Renal cortex interstitium (tissue), 11 donors: ENCODE measurements around the gene MFAP5. TPM values are rescaled to one million over a fixed set of nuclear protein-coding genes. Genes with fewer than 3 reads are reported as not detected.

Experiments used
- DNase-seq, 11 donors: peaks; one replicate each; pipeline ENCODE4 v3.0.0-alpha.2; 2013; ENCODE audit warnings: low read depth in 9 of 11, low spot score in 4 of 11; ENCODE audit errors: extremely low read depth in 1 of 11
- polyA plus RNA-seq, 3 donors: library from polyadenylated mRNA; unstranded; fragments of 120-200 nt; gene quantifications; one replicate each; pipeline ENCODE4 v1.2.1, GENCODE V29; 2013; ENCODE audit not compliant: insufficient read length in 3 of 3

Gene MFAP5
- polyA plus RNA-seq, 3 donors, result 0.24 to 6.1 (median 0.64) TPM

DNA sequence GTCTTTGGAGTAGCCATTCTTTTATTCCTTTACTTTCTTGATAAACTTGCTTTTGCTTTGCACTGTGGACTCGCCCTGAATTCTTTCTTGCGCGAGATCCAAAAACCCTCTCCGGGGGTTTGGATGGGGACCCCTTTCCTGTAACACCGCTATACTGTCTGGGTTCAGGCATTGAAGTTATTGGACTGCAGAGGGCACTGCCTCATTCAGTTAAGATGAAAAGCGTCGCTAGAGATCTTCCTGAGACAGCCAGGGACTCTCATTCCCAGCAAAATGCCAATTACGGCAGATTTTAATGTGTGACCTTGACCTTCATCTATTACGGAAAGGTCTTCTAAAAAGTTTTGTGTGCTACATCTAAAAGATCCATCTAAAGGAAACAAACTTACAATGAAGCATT lies 17.9 kb upstream of the MFAP5 start:
- DNase-seq, result no peak

DNA sequence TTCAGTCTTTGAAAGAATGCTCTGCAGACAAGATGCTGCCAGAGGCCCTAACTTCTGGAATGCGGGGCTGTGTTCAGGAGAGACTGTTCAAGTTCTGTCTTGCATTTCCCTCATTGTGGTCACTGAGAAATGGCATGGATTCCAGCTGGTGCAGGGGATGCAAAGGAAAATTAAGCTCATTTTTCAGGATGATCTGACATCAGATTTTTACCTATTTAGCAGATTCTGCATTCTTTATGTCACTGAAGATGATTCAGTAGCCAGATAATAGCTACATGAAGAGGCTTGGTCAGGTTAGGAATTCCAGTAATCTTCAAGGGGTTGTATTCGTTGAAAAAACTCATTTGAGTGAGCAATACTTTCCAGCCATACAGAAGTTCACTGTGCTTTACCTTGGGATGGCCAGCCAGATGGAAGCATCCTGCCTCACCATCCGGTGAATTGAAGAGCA lies 16.1 kb upstream of the MFAP5 start:
- no peak for DNase-seq

DNA sequence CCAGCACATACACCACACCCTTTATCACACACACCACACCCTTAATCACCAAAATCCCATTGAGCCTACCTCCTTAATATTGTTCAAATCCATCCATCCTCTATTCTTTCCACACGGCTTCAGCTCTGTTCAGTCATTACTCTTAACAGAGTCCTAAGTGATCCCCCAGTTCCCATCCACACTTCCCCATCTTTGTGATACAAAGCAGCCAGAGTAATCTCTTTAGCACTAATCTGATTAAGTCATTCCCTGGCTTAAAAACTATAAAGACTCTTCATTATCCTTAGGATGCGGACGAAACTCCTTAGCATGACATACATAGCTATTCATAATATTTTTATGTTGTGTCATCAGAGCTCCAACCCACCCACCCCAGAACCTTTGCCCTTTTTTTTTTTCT lies 14.7 kb upstream of the MFAP5 start:
- DNase-seq, result no peak

DNA sequence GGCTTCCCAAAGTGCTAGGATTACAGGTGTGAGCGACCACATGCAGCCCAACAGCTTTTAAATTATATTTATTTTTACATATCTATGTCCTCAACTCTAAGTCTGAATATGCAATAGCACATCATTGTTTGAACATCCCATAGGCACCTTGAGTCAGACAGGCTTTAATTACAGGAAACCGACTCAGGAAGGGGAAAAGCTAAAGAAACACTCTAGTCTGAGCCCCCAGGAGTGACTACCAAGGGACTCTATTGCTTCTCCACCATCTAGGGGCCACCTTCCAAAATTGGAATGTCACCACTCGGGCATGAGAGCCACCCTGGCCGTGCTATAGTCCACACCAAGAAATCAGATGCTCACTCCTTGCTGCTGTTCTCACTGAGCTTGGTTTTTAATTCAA lies 14.0 kb upstream of the MFAP5 start:
- no peak for DNase-seq

DNA sequence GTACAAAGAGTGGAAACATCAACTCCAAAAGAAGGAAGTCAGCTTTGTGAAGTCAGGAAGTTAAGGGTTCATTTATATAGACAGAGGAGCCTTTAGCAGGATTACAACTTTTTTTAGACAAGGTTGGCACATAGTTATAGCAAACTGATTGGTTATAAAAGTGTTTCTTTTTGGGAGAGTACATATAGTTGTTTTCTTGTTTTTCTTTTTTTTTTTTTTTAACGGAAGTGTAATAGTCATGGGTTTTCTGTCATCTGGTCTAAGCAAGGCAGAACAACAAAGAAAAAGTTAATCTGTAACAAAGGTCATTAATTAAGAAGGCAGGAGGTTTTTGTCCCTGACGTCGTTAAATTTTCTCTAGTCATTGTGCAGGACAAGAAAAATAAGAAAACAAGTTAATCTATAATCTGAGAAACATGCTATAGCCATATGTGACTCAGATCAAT lies 13.0 kb upstream of the MFAP5 start:
- no peak for DNase-seq

DNA sequence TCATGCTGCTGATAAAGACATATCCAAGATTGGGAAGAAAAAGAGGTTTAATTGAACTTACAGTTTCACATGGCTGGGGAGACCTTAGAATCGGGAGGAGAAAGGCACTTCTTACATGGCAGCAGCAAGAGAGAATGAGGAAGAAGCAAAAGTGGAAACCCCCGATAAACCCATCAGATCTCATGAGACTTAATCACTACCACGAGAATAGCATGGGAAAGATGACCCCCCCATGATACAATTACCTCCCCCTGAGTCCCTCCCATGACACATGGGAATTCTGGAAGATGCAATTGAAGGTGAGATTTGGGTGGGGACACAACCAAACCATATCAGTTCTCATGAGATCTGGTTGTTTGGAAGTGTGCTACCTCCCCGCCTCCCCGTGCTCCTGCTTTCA lies 9.8 kb upstream of the MFAP5 start:
- DNase-seq, result no peak

DNA sequence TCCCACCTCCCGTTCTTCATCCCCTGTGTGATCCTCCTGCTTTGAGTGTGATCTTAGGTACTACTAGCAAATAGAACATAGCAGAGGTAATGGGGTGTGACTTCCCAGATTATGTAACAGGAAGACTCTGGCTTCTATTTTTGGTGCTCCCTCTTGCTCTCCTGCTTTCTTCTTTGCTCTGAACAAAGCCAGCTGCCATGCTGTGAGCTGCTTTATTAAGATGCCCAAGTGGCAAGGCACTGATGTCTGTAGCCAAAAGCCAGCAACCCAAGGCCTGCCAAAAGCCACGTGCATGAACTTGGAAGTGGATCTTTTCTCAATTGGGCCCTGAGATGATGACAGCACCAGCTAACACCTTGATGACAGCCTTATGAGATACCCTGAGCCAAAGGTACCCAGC lies 5.8 kb upstream of the MFAP5 start:
- DNase-seq, result no peak

DNA sequence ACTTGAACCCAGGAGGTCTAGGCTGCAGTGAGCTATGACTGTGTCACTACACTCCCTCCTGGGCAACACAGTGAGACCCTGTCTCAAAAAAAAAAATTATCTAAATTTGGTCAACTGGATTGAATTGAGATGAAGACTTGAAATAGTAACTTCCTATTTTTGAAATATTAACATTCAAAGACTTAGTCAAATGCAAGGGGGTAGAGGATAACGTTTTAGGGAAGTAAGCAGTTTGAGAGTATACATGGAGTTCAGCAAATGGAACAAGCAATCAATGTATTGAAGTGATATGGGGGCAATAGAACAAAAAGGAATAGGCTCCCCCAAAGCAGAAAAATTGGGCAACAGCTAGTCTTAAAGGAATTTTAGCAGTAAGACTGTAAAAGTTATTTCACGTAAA lies 4.6 kb upstream of the MFAP5 start:
- DNase-seq, result no peak

DNA sequence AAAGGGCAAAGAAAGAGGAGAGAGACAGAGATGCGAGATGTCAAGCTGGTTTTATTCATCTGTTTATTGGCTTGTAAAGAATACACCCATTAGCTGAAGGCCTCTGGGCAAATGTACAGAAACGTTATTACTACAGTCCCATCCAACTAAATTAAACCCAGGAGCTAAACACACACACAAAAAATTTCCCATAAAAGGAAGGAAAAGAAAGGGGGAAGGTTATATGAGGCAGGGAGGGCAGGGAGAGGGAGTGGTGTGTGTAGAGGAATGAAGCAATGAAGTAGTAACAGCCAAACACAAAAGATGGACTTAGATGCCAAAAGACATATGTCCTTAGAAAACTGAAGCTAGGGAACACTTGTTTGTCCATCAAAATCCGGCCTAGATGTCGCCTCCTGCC lies 3.1 kb upstream of the MFAP5 start:
- no peak for DNase-seq

DNA sequence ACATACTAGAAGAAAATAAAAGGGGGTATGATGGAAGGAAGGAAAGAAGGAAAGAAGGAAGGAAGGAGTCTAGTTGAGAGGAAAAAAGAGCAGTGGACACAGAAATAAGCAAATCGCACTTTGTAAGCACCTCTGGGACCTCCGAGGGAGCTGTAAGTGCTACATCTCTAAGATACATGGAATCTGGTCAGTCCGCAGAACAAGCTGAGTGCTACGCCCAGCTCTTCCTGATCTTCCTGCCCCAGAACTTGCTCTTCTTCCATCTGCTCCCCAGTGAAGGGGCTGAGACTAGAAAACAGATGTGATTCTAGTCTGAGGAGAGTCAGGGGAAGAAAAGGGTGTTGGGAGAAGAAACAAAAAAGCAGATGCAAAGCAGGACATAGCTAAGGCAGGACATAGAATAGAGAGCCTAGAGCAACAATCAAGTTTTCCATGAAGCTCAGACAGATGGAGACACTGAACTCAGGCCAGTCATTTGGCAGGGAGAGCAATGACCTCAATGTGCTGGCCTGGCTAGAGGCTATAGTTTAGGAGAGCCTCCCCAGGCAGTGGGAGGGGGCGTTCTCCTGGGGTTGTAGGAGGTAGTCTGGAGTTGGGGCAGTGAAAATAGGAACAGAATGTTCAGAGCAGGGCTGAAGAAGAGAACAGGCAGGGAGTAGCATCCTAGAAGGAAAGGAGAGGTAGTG lies 1.7 kb upstream of the MFAP5 start:
- DNase-seq, result no peak

DNA sequence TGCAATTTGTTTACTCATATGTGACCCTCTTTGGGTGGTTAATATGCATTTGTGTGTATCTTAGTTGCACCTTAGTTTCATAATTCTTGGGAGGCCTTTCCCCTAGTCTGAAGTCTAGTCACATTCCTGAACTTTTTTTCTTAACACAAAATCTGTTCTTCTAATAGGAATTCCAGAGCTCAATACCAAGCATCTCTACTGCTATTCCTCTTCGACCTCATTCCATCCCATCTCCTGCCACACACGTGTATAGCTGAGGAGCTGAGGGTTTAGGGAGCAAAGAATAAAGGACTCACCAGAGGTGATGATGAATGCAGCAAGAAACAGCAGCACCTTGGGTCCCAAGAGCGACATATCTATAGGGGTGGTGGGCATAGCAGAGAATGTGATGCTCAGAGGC lies 875 bp downstream of the MFAP5 start:
- DNase-seq, result no peak

DNA sequence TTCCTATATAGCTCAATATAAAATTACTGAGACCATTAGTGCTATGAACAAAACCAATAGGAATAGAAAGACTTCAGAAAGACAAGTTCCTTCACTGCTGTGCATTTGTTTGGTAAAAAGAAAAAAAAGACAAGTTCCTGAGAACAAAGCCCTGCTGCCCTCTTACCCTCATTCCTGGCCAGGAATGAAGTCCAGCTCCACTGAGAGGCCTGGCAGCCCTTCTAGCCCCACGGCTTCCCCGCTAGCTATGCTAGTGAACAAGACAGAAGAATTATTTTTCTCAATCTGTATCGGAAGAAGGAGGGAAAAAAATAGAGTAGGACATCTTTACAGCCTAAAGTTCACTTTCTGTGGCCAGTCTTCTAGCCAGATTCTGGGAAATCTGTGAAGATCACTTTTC lies 1.6 kb downstream of the MFAP5 start:
- no peak for DNase-seq

DNA sequence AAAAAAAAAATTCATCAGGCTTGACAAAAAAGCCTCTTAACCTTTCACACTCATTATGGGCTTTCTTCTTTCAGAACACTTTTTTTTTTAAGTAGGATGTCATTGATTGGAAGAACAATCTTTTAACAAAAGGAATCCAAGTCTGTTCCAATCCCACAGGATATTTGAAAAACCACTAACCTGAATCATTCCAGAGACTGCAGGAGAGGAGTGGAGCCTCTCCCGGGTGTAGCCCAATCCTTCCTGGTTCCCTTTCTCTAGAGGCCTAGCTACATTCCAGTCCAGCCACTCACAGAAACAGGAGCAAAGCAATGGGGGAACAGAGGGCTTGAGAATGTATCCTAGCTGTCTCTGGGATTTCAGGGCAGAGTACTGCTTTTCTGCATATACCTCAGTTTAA lies 4.3 kb downstream of the MFAP5 start:
- no peak for DNase-seq

DNA sequence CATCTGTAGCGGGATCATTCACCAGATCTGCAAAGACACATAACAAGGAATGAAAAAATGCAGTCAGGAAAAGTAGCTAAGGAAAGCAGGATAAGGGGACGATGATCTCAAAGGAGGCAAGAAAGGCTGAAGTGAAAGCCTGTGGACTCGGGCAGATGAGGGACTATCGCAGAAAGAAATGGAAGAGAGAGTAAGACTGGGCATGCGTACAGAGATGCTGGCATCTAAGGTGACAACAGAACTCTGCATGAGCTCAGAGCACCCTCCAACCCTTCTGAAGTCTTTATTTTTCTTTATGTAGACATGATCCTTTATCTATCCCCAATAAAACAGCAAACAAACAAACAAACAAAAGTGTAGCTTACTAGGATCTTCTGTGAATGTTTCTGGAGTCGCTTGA lies 7.2 kb downstream of the MFAP5 start:
- DNase-seq, result no peak

DNA sequence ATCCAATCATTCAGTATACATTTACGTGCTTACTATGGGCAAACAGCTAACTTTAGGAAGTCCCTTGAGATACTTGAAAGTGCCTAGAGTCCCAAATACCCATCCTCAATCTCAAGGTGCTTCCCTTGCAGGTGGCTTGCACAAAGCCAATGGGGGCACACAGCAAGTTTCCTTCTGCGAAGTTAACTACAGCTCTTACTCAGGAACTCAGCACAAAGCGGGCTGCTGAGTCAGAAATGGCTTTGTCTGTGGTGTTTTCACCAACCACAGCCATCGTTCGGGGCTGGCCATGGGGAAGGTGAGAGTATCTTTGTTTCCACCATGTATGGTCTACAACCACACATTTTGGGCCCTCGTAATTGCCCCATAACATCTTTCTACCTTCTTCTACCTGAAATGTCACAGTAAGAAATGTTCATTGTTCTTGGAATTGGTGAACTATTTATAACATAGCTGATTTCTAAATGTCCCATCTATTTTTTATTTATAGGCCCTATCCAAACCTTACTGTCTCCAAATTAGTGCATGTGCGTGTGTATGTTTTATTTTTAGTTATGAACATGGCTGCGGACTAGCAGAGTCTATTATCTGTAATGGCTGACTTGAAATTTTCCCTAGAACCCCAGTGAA lies 13.9 kb downstream of the MFAP5 start:
- DNase-seq, result no peak

DNA sequence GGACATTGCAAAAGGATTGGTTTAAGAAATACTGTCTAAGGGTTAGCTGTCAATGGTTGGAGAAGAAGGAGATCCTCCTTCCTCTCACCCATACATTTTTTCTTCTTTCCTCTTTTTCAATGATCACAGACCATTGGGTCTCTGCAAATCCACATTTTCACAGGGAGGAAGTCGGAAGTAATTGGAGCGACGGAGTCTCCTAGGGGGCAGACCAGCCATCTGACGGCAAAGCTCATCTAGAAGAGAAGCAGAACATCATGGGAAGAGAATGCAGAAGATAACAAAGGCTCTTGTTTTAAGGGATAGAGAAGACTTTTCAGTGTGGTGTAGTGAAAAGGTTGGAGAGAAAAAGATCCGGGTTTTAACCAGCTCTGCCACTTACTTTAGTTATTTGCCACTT lies 14.7 kb downstream of the MFAP5 start:
- DNase-seq, result no peak

DNA sequence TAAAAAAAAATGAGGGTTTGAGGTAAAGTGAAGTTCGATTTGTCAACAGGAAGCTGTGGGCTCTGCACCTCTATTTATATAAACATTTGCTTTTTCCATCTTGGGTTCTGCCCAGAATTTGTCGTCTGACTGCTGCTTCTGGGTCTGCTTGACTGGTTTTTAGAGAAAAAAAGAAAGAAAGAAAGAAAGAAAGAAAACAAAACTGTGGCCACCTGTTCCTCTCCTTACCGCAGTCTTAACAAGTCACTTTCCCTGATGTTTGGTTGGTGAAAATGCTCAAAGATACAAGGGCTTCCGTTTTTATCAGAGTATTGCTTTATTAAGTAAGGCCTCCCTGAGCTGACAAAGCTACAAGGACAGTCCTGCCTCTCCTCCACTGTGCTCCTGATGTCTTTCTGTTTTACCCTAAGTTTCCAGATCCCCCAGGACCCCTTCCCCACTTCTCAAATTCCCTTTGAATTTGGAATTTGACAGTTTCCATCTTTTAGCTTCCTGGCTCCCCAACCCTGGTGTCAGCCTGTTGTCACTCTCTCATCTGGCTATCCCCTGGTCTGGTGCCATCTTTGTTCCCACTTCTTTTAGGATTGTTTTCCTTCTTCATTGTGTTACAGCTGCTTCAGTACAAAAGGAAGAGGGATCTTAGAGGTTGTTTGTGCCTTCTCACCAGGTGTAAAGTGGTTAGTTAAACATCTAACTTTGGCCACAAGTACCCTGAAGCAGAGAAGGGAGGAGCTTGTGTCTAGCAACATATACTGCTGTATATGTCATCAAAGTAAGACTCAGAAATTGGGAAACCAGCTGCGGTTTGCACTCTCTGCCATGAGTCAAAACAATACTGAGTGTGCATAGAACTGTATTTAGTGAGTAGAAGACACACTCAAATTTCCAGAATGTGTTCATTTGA lies 18.0 kb downstream of the MFAP5 start:
- DNase-seq, result no peak

DNA sequence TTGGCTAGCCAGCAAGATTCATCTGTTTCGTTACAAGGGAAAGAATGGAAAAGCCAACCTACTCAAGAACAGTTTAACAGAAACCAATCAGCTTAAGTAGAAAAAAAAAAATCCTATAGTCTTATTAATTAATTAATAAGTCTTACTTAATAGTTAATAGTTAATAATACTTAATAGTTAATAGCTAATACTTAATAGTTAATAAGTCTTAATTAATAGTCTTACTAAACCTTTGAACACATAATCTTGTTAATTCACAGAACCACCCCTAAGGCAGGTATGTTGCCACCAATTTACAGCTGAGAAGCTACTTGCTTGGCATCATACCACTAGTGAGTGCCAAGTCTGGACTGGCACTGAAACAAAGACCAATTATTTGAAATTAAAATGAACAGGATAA lies 19.9 kb downstream of the MFAP5 start:
- DNase-seq, result no peak

DNA sequence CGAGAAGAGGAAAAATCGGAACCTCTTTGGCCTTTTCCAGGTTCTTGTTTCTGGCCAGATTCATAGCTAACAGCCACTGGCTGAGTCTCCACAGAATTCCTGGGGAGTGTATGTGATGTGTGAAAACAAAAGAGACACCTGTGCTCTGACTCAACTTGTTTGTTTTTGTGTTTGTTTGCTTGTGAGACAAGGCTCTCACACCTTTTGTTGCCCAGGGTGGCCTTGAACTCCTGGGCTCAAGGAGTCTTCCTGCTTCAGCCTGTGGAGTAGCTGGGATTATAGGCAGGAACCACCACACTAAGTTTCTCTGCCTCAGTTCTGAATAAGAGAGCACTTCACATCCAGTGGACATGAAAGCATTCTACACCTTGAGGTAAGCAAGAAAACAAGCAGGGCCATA lies 22.7 kb downstream of the MFAP5 start:
- DNase-seq, result no peak

DNA sequence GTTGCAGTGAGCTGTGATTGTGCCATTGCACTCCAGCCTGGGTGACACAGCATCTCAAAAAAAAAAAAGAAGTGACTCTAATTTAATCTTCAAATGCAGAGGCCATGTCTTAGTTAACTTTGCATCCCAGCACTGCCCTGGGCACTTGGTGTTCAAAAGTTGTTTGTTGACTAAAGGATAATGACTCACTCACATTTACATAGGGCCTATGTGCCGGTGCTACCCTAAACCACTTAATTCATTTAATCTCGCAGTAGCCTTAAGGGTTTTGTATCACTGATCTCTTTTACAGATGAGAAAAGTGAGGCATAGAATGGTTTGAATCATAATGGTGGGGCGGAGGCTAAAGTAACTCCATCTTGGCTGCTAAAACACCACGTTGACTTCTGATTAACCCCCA lies 23.7 kb downstream of the MFAP5 start:
- DNase-seq, result no peak
